Measurements from ENCODE around the gene SIGMAR1.

GRCh38 chr9:34606905-34607304 is 30.7 kb downstream of the SIGMAR1 start:
- TF ChIP-seq CTCF (conservative IDR thresholded peaks at IDR 0.05; ENCODE audit: low read depth, low read length) (no peak), EZH2 (IDR thresholded peaks at IDR 0.05; ENCODE audit: borderline replicate concordance, low read depth, low read length, poor library complexity, severe bottlenecking) (no peak)
